GM19351 (cell line): ENCODE data around the gene SPANXN3.
"Not testable (repeated sequence)": the region's sequence is repeated elsewhere in the genome, so short reads cannot be mapped to it uniquely, and the experiment has no call there.

Experiments
- ATAC-seq: cut with Tn5 transposase; IDR thresholded peaks from one replicate; pipeline ENCODE4 v1.9.1; 2021; ENCODE audit warnings: mild to moderate bottlenecking, moderate library complexity; ENCODE audit not compliant: unreplicated experiment

Gene SPANXN3

GRCh38 chrX:143517375-143517774 is at the start of gene SPANXN3:
Gene SPANXN3 (minus strand): TSS chrX:143517475. CDS start chrX:143517391, 84 bp downstream.
- ATAC-seq: not testable (repeated sequence)

- ATAC-seq: no peak
These were observed 18.9 kb upstream of the SPANXN3 start for GRCh38 chrX:143536176-143536575.

- not testable (repeated sequence) for ATAC-seq
These were observed 15.1 kb downstream of the SPANXN3 start for GRCh38 chrX:143502196-143502595.

GRCh38 chrX:143500751-143501150 is 16.5 kb downstream of the SPANXN3 start:
- ATAC-seq: no peak

GRCh38 chrX:143486105-143486504 is 31.2 kb downstream of the SPANXN3 start:
- ATAC-seq: no peak

- no peak for ATAC-seq
These were observed 40.5 kb downstream of the SPANXN3 start for GRCh38 chrX:143476751-143477150.

- no peak for ATAC-seq
These were observed 44.8 kb downstream of the SPANXN3 start for GRCh38 chrX:143472347-143472938.

- no peak for ATAC-seq
These were observed 51.1 kb downstream of the SPANXN3 start for GRCh38 chrX:143466130-143466529.

- ATAC-seq: no peak
These were observed 54.6 kb downstream of the SPANXN3 start for GRCh38 chrX:143462696-143463095.

- no peak for ATAC-seq
These were observed 55.7 kb downstream of the SPANXN3 start for GRCh38 chrX:143461606-143462005.
